Dedifferentiated amniotic fluid mesenchymal stem cell (primary cell): ENCODE data around the gene NAA25.

Experiments used
- DNase-seq: peaks from one replicate; pipeline ENCODE4 v3.0.0-alpha.2; 2016; ENCODE audit errors: extremely low spot score

Gene NAA25

GRCh38 chr12:112108202-112109079 is at the start of gene NAA25:
Gene NAA25 (minus strand): TSS chr12:112108783. CDS start chr12:112108773, 10 bp downstream.
- DNase-seq = peak; percentile 90

- no peak for DNase-seq
Measured at GRCh38 chr12:112153893-112154219, 45.3 kb upstream of the NAA25 start.

- no peak for DNase-seq
Measured at GRCh38 chr12:112153181-112153892, 44.8 kb upstream of the NAA25 start.

- DNase-seq = no peak
Measured at GRCh38 chr12:112151766-112152541, 43.4 kb upstream of the NAA25 start.

- no peak for DNase-seq
Measured at GRCh38 chr12:112149596-112149995, 41.0 kb upstream of the NAA25 start.

- DNase-seq = no peak
Measured at GRCh38 chr12:112148031-112148513, 39.5 kb upstream of the NAA25 start.

GRCh38 chr12:112146123-112146522 is 37.5 kb upstream of the NAA25 start:
- DNase-seq = no peak

- no peak for DNase-seq
Measured at GRCh38 chr12:112140728-112141127, 32.1 kb upstream of the NAA25 start.

GRCh38 chr12:112134731-112135130 is 26.1 kb upstream of the NAA25 start:
- DNase-seq = no peak

GRCh38 chr12:112133418-112133817 is 24.8 kb upstream of the NAA25 start:
- no peak for DNase-seq

- DNase-seq = no peak
Measured at GRCh38 chr12:112131686-112132085, 23.1 kb upstream of the NAA25 start.

GRCh38 chr12:112130441-112130998 is 21.9 kb upstream of the NAA25 start:
- no peak for DNase-seq

GRCh38 chr12:112126911-112127310 is 18.3 kb upstream of the NAA25 start:
- no peak for DNase-seq

- DNase-seq = no peak
Measured at GRCh38 chr12:112126000-112126438, 17.4 kb upstream of the NAA25 start.

GRCh38 chr12:112125250-112125999 is 16.8 kb upstream of the NAA25 start, which contains the start of gene TRAFD1:
Gene TRAFD1 (plus strand): TSS chr12:112125560. CDS start chr12:112130523, 4,963 bp downstream.
- peak; percentile 97 for DNase-seq

GRCh38 chr12:112124918-112125249 is 16.3 kb upstream of the NAA25 start:
- DNase-seq = no peak

GRCh38 chr12:112122823-112123690 is 14.5 kb upstream of the NAA25 start:
- DNase-seq = no peak

GRCh38 chr12:112121780-112122565 is 13.4 kb upstream of the NAA25 start:
- peak; percentile 58 for DNase-seq

- DNase-seq = no peak
Measured at GRCh38 chr12:112117685-112118084, 9.1 kb upstream of the NAA25 start.
